ENCODE results near the gene BNIP5.

DNA sequence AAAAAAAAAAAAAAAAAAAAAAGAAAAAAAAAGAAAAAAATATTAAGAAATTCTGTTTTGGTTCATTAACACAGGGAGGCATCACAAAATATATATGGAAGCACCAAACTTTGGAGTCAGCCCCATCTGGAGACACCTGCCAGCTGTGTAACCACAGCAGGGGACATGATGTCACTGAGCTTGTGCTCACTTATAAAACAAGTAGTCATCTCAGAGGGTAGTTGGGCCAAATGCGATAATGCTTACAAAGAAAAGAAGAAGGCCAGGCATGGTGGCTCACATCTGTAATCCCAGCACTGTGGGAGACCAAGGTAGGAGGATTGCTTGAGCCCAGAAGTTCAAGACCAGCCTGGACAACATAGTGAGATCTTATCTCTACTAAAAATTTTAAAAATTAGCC lies 1.1 kb upstream of the BNIP5 start:
- TF ChIP-seq, protein P1, sequence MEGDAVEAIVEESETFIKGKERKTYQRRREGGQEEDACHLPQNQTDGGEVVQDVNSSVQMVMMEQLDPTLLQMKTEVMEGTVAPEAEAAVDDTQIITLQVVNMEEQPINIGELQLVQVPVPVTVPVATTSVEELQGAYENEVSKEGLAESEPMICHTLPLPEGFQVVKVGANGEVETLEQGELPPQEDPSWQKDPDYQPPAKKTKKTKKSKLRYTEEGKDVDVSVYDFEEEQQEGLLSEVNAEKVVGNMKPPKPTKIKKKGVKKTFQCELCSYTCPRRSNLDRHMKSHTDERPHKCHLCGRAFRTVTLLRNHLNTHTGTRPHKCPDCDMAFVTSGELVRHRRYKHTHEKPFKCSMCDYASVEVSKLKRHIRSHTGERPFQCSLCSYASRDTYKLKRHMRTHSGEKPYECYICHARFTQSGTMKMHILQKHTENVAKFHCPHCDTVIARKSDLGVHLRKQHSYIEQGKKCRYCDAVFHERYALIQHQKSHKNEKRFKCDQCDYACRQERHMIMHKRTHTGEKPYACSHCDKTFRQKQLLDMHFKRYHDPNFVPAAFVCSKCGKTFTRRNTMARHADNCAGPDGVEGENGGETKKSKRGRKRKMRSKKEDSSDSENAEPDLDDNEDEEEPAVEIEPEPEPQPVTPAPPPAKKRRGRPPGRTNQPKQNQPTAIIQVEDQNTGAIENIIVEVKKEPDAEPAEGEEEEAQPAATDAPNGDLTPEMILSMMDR (IDR thresholded peaks at IDR 0.05): no peak
- TF ChIP-seq POLR2AphosphoS5 (IDR thresholded peaks at IDR 0.05) (no peak), POLR2A (IDR thresholded peaks at IDR 0.05) (no peak)

All from stomach (tissue), 4 donors.